LNCAP (cell line): Measurements from ENCODE around the gene RRP7A.

Experiments
- TF ChIP-seq, protein P1 (sequence below): fragments of 450-650 bp; IDR thresholded peaks from 2 replicates; pipeline ENCODE4 v1.5.1; 2017; ENCODE audit warnings: mild to moderate bottlenecking

Gene RRP7A

DNA sequence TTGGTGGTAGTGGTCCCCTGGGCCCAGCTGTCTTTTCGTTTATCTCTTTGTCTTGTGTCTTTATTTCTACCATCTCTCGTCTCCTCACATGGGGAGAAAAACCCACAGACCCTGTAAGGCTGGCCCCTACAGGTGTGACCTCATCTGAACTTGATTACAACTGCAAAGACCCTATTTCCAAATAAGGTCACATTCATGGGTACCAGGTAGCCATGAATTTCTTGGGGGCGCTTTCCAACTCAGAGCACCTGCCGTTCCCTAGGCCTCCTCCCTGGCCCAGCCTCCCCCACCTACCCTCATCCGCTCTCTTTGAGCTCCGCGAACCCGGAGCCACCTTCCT is 14.0 kb upstream of the RRP7A start:
- TF ChIP-seq, protein P1, sequence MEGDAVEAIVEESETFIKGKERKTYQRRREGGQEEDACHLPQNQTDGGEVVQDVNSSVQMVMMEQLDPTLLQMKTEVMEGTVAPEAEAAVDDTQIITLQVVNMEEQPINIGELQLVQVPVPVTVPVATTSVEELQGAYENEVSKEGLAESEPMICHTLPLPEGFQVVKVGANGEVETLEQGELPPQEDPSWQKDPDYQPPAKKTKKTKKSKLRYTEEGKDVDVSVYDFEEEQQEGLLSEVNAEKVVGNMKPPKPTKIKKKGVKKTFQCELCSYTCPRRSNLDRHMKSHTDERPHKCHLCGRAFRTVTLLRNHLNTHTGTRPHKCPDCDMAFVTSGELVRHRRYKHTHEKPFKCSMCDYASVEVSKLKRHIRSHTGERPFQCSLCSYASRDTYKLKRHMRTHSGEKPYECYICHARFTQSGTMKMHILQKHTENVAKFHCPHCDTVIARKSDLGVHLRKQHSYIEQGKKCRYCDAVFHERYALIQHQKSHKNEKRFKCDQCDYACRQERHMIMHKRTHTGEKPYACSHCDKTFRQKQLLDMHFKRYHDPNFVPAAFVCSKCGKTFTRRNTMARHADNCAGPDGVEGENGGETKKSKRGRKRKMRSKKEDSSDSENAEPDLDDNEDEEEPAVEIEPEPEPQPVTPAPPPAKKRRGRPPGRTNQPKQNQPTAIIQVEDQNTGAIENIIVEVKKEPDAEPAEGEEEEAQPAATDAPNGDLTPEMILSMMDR = no peak

GRCh38 chr22:42528591-42529307 is 9.2 kb upstream of the RRP7A start:
- TF ChIP-seq, protein P1 = no peak

DNA sequence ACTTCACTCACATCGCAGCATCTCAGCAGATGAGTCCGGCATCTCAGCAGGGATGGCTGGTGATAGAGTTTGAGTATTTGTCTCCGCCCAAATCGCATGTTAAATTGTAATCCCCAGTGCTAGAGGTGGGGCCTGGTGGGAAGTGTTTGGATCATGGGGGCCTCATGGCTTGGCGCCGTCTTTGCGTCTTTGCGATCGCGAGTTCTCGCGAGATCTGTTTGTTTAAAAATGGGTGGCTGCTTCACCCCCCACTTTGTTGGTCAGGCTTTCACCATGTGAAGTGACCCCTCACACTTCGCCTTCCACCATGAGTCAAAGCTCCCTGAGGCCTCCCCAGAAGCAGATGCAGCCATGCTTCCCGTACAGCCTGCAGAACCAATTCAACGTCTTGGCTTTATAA is 3.0 kb upstream of the RRP7A start:
- TF ChIP-seq, protein P1 = no peak

DNA sequence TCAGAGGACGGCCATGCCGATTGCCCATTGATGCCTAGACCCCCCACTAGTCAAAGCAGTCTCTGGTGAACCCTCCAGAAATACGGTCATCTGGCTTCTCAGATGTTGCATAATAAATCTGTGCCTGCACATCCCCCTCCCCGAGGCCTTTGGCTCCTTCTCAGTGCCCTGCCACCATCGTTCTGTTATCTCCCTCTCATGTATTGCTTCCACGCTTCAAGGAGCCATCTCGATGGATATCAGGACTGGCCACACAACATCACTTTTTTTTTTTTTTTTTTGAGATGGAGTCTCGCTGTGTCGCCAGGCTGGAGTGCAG is 1.6 kb upstream of the RRP7A start:
- TF ChIP-seq, protein P1 = no peak

DNA sequence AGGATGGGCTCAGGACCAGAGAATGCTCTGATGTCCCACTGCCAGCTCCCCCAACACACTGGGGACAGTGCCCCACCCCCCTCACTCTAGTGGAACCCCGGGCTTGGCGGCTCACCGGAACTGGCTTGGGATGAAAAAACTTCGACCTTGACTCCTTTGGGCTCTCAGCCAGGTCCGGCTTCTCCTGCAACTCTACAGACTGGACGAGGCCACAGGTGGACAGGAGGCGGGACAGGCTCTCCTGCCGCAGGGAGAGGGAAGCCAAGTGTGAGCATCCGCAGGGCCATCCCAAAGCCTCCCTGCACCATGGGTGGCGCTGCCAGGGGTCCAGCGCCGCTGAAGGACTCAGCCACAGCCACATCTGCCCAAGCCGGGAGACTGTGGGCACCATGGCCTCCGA is 3.7 kb downstream of the RRP7A start:
- TF ChIP-seq, protein P1 = no peak

- TF ChIP-seq, protein P1 = 0 out of 2 replicates have a peak, but pooled peaks have one; percentile 17
These were observed 7.2 kb downstream of the RRP7A start for GRCh38 chr22:42512273-42512990.

- TF ChIP-seq, protein P1 = no peak
These were observed 8.2 kb downstream of the RRP7A start for GRCh38 chr22:42511401-42511891.
